NB4 (cell line): ENCODE measurements around the gene FOXL3.

Experiments used
- DNase-seq: peaks from one replicate; pipeline ENCODE4 v3.0.0; 2010; ENCODE audit warnings: low read depth
- H3K4me3 ChIP-seq: one replicate; pipeline ENCODE4 v1.5.1; 2011; ENCODE audit warnings: mild to moderate bottlenecking, low read depth, low read length, moderate library complexity
- CTCF ChIP-seq: IDR thresholded peaks from one replicate; pipeline ENCODE4 v1.5.1; 2012; ENCODE audit warnings: low read depth, low read length
- MAX ChIP-seq: IDR thresholded peaks from 2 replicates; pipeline ENCODE4 v1.6.1; 2011; ENCODE audit warnings: low read depth, low read length
- MYC ChIP-seq: IDR thresholded peaks from 2 replicates; pipeline ENCODE4 v1.6.1; 2011; ENCODE audit warnings: low read depth, low read length
- POLR2A ChIP-seq: IDR thresholded peaks from 2 replicates; pipeline ENCODE4 v1.6.1; 2011; ENCODE audit warnings: mild to moderate bottlenecking; ENCODE audit not compliant: insufficient read length; ENCODE audit errors: extremely low read depth

FOXL3 gene

GRCh38 chr7:325051-325798 is 35.3 kb downstream of the FOXL3 start:
- DNase-seq, result no peak
- TF ChIP-seq POLR2A (no peak), CTCF (no peak), MYC (no peak), MAX (no peak)
- H3K4me3 ChIP-seq, result no peak overlapping the region

- no peak overlapping the region for H3K4me3 ChIP-seq
- no peak for DNase-seq
These were observed 35.8 kb downstream of the FOXL3 start for GRCh38 chr7:325811-326210.

GRCh38 chr7:326273-326672 is 36.3 kb downstream of the FOXL3 start:
- no peak overlapping the region for H3K4me3 ChIP-seq
- DNase-seq, result no peak
- no peak for TF ChIP-seq MAX
- no peak for TF ChIP-seq POLR2A
- no peak for TF ChIP-seq CTCF
- no peak for TF ChIP-seq MYC

More at GRCh38 chr7:325811-326210, 35.8 kb downstream of the FOXL3 start:
- TF ChIP-seq POLR2A (no peak), MAX (no peak), CTCF (no peak), MYC (no peak)

- TF ChIP-seq POLR2A, result no peak
- TF ChIP-seq MAX, result no peak
- TF ChIP-seq CTCF, result no peak
- no peak for TF ChIP-seq MYC
- no peak overlapping the region for H3K4me3 ChIP-seq
- DNase-seq, result no peak
These were observed 36.9 kb downstream of the FOXL3 start for GRCh38 chr7:326809-327232.

GRCh38 chr7:327233-327931 is 37.4 kb downstream of the FOXL3 start:
- no peak overlapping the region for H3K4me3 ChIP-seq
- TF ChIP-seq POLR2A (no peak), CTCF (no peak), MAX (no peak)
- no peak for DNase-seq
